Vagina (tissue), 2 donors: ENCODE results near the gene F7. TPM values are rescaled to one million over a fixed set of nuclear protein-coding genes. Genes with fewer than 3 reads are reported as not detected.

Experiments used
- DNase-seq, 2 donors: peaks; one replicate each; pipeline ENCODE4 v3.0.0-alpha.2; 2017; ENCODE audit errors: extremely low spot score in 2 of 2
- H3K27ac ChIP-seq: fragments of 200-600 bp; sonication (generic); one replicate; pipeline ENCODE4 v1.5.1; 2019
- H3K27me3 ChIP-seq: fragments of 200-600 bp; sonication (generic); one replicate; pipeline ENCODE4 v1.5.1; 2019
- H3K36me3 ChIP-seq, 2 donors: fragments of 200-600 bp; sonication (generic); one replicate each; pipeline ENCODE4 v1.5.1; 2017 to 2019
- H3K4me1 ChIP-seq: fragments of 200-600 bp; sonication (generic); one replicate; pipeline ENCODE4 v1.5.1; 2019
- H3K4me3 ChIP-seq, 2 donors: fragments of 200-600 bp; sonication (generic); 1 replicate in 1 of 2; 2 replicates in 1 of 2; pipeline ENCODE4 v1.5.1; 2016 to 2019
- H3K9me3 ChIP-seq: fragments of 200-600 bp; sonication (generic); one replicate; pipeline ENCODE4 v1.5.1; 2019
- POLR2A ChIP-seq, 2 donors: fragments of 450-650 bp; IDR thresholded peaks; one replicate each; pipeline ENCODE4 v1.6.1; 2017; ENCODE audit warnings: antibody characterized with exemption in 2 of 2, mild to moderate bottlenecking in 2 of 2, moderate library complexity in 2 of 2
- POLR2AphosphoS5 ChIP-seq, 2 donors: sonication (generic); formaldehyde crosslinking; IDR thresholded peaks; one replicate each; pipeline ENCODE4 v1.9.0; 2017; ENCODE audit warnings: antibody characterized with exemption in 2 of 2, mild to moderate bottlenecking in 2 of 2, low read depth in 1 of 2; ENCODE audit not compliant: insufficient read depth in 1 of 2
- intact Hi-C: fragments of 100-400 bp; cut with DNase I; formaldehyde crosslinking; loops from one replicate; pipeline ENCODE4 v1.15.1; 2023
- total RNA-seq: library from RNA; depleted of rRNA; stranded (reverse); fragments of >200 nt; gene quantifications from one replicate; pipeline ENCODE4 v1.2.3, GENCODE V29; 2016
- TF ChIP-seq, protein P1 (sequence below), 3 experiments: fragments of 450-650 bp in 2 of 3; fragments of 200-600 bp in 1 of 3; sonication (generic) in 1 of 3; IDR thresholded peaks; one replicate each; pipeline ENCODE4 v1.5.1; 2017 to 2019; ENCODE audit warnings: antibody characterized with exemption in 3 of 3, mild to moderate bottlenecking in 2 of 3, moderate library complexity in 2 of 3

F7 gene
- total RNA-seq, 1 donor from 2014 or later: not detected

DNA sequence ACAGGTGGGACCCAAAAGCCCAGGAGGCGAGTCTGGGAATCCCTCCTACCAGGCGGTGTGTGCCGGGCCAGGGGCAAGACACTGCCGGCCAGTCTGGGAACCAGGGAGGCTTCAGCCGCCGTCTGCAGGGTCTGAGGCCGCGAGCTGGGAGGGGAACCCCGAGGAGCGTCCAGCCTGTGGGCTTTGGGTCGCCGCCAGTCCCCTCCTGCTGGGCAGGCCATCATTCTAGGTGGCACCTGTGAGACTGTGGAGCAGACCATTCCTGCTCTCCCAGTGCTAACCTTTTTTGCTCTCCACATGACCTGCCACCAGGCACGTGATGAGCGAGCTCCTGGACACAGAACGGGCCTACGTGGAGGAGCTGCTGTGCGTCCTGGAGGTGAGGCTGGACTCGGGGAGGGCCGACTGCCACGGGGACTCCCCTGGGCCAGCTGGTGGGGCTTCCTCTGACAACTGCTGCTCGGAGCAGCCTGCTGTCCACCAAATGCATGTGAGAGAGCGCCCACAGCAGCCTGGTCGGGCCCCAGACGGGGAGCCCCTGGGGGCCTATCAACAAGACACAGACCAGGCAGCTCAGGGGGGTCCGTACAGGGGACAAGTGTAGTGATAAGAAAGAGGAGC, 24.6 kb upstream of the F7 start:
- H3K36me3 ChIP-seq: no peaks in the 10 kb centered on the region
- TF ChIP-seq POLR2A (IDR thresholded peaks at IDR 0.05) (no peak), POLR2AphosphoS5 (IDR thresholded peaks at IDR 0.05; ENCODE audit: insufficient read depth in 1 of 2, low read depth in 1 of 2) (no peak)
- TF ChIP-seq, protein P1, sequence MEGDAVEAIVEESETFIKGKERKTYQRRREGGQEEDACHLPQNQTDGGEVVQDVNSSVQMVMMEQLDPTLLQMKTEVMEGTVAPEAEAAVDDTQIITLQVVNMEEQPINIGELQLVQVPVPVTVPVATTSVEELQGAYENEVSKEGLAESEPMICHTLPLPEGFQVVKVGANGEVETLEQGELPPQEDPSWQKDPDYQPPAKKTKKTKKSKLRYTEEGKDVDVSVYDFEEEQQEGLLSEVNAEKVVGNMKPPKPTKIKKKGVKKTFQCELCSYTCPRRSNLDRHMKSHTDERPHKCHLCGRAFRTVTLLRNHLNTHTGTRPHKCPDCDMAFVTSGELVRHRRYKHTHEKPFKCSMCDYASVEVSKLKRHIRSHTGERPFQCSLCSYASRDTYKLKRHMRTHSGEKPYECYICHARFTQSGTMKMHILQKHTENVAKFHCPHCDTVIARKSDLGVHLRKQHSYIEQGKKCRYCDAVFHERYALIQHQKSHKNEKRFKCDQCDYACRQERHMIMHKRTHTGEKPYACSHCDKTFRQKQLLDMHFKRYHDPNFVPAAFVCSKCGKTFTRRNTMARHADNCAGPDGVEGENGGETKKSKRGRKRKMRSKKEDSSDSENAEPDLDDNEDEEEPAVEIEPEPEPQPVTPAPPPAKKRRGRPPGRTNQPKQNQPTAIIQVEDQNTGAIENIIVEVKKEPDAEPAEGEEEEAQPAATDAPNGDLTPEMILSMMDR (IDR thresholded peaks at IDR 0.05): no peak
- H3K4me1 ChIP-seq: peaks cover 4% of the 10 kb centered on the region
- no peak for DNase-seq
- no peaks in the 10 kb centered on the region for H3K9me3 ChIP-seq
- no peaks in the 10 kb centered on the region for H3K27me3 ChIP-seq
- H3K27ac ChIP-seq: no peak overlapping the region
- H3K4me3 ChIP-seq: no peak overlapping the region
- intact Hi-C loops: no loop called here

DNA sequence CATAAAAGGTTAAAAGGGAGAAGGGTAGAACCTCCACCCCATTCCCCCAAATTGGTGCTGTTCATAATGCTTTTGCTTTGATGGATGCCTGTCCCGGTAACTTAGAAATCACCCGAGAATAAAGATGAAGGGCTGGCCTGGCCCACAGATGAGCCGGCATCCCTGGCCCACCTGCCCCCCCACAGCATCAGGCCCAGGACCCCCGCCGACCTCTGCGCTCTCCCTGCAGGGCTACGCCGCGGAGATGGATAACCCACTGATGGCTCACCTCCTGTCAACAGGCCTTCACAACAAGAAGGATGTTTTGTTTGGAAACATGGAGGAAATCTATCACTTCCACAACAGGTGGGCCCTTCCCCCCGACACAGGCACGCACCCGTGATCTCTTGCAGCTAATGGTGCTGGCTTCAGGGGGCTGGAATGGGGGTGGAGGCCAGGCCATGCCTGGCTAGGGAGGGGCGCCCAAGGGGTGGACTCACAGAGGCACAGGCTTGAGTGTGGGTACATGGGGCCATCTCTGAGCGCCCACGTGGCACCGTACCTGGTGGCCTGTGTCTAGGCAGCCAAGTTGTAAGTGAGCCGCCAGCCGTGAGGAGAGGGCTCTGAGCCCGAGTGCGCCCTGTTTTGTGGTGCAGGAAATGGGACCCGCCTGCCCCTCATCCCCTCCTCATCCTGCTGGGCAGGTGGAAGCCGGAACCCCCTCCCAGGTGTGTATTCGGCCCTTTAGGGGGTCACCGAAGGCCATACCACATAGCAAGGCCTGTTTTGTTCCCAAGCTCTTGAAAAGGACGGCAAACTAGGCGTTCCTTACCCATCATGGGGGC, 23.2 kb upstream of the F7 start:
- no peak overlapping the region for H3K27ac ChIP-seq
- no peaks in the 10 kb centered on the region for H3K9me3 ChIP-seq
- H3K27me3 ChIP-seq: no peaks in the 10 kb centered on the region
- intact Hi-C loops: no loop called here
- no peak overlapping the region for H3K4me3 ChIP-seq
- TF ChIP-seq POLR2AphosphoS5 (IDR thresholded peaks at IDR 0.05; ENCODE audit: insufficient read depth in 1 of 2, low read depth in 1 of 2) (no peak), POLR2A (IDR thresholded peaks at IDR 0.05) (no peak)
- TF ChIP-seq, protein P1 (IDR thresholded peaks at IDR 0.05): no peak
- H3K4me1 ChIP-seq: peaks cover 4% of the 10 kb centered on the region
- peaks cover 0 to 5% of the 10 kb centered on the region in 2 donors for H3K36me3 ChIP-seq
- DNase-seq: no peak

DNA sequence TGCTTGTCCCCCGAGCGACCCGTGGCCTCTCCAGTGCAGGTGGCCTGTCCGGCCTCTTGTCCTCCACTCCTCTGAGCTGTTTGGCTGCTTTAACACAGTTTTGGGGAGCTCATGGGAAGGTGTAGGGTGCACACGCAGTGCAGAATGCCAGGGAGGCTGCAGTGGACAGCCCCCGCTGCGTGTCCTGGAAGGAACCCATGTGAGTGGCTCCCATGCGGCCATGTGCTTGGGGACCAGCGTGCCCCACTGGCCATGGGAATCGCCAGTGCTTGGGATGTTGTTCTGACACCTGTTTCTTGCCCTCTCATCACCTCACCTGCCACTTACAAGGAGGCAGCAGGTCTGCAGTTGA, 22.6 kb upstream of the F7 start:
- H3K4me1 ChIP-seq: peaks cover 4% of the 10 kb centered on the region
- no peak for DNase-seq
- intact Hi-C loops: no loop called here
- H3K4me3 ChIP-seq: no peak overlapping the region
- H3K9me3 ChIP-seq: no peaks in the 10 kb centered on the region
- H3K36me3 ChIP-seq: peaks cover 0 to 9% of the 10 kb centered on the region in 2 donors
- TF ChIP-seq, protein P1 (IDR thresholded peaks at IDR 0.05): no peak
- TF ChIP-seq POLR2AphosphoS5 (IDR thresholded peaks at IDR 0.05; ENCODE audit: insufficient read depth in 1 of 2, low read depth in 1 of 2): no peak
- no peak for TF ChIP-seq POLR2A (IDR thresholded peaks at IDR 0.05)
- no peaks in the 10 kb centered on the region for H3K27me3 ChIP-seq
- no peak overlapping the region for H3K27ac ChIP-seq

DNA sequence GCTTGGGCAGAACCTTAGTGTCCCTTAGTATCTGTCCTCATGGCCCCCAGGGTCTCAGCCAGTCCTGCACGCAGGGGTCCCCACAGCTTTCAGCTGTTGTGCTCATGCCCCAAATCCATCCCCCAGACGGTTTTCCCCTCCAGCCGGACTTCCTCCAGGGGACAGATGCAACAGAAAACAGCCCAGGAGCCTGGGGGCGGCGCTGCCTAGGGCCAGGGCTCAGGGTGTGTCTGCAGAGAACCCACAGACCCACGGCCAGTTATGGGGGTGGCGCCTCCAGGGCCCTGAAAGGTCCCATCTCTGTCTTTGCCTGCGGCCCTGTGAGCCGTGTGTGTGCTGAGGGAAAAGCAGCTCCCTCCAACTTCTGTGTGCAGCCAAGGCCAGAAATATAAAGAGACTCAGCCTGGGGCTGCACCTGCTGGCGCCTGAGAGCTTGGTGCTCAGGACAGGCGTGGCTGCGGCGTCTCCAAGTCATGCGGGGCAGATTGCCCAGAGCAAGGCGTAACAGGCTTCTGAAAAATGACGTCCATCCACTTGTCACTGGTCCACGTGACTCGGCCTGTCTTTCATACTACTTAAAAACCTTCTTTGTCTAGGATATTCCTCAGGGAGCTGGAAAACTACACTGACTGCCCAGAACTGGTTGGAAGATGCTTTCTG, 22.1 kb upstream of the F7 start:
- H3K9me3 ChIP-seq: no peaks in the 10 kb centered on the region
- intact Hi-C loops: no loop called here
- H3K27me3 ChIP-seq: no peaks in the 10 kb centered on the region
- no peak overlapping the region for H3K4me3 ChIP-seq
- no peak overlapping the region for H3K27ac ChIP-seq
- H3K36me3 ChIP-seq: peaks cover 0 to 9% of the 10 kb centered on the region in 2 donors
- no peak for DNase-seq
- TF ChIP-seq POLR2AphosphoS5 (IDR thresholded peaks at IDR 0.05; ENCODE audit: insufficient read depth in 1 of 2, low read depth in 1 of 2) (no peak), POLR2A (IDR thresholded peaks at IDR 0.05) (no peak)
- TF ChIP-seq, protein P1 (IDR thresholded peaks at IDR 0.05): no peak
- H3K4me1 ChIP-seq: peaks cover 4% of the 10 kb centered on the region
